ENCODE data around the gene TAS1R3.

- no peak for TF ChIP-seq ZBTB33 (IDR thresholded peaks at IDR 0.05; ENCODE audit: extremely low read depth, insufficient replicate concordance, low read length)
- TF ChIP-seq RAD21 (IDR thresholded peaks at IDR 0.05; ENCODE audit: low read depth) = no peak
- no peak for TF ChIP-seq CTCF (IDR thresholded peaks at IDR 0.05 in 2 of 3, conservative IDR thresholded peaks at IDR 0.05 in 1 of 3; ENCODE audit: borderline replicate concordance in 1 of 3, insufficient read depth in 1 of 3, low read depth in 2 of 3, low read length in 2 of 3)
- TF ChIP-seq REST (IDR thresholded peaks at IDR 0.05; ENCODE audit: low read depth) = no peak
- no peak for TF ChIP-seq EZH2 (IDR thresholded peaks at IDR 0.05)
- no peak for TF ChIP-seq EZH2phosphoT487 (IDR thresholded peaks at IDR 0.05; ENCODE audit: borderline replicate concordance)
Observed at GRCh38 chr1:1348420-1349255, 17.6 kb downstream of the TAS1R3 start.

Data from HCT116 (cell line).